Loucy (cell line): ENCODE measurements around the gene TMIE.

Experiments used
- CTCF ChIP-seq: fragments of 200-600 bp; sonication (generic); conservative IDR thresholded peaks from 2 replicates; pipeline ENCODE4 v1.5.1; 2014; ENCODE audit warnings: mild to moderate bottlenecking, antibody characterized with exemption, low read length
- EZH2phosphoT487 ChIP-seq: fragments of 200-600 bp; IDR thresholded peaks from 2 replicates; pipeline ENCODE4 v1.6.1; 2018; ENCODE audit warnings: antibody characterized with exemption, mild to moderate bottlenecking, moderate library complexity, borderline replicate concordance

GRCh38 chr3:46705751-46706552 lies 4.8 kb downstream of the TMIE start:
- TF ChIP-seq CTCF, result no peak
- no peak for TF ChIP-seq EZH2phosphoT487
